Muscle of back (tissue), 11 donors: ENCODE results near the gene SLC24A1. TPM values are rescaled to one million over a fixed set of nuclear protein-coding genes. Genes with fewer than 3 reads are reported as not detected.

Experiments
- DNase-seq, 3 donors: peaks; one replicate each; pipeline versions ENCODE4 v3.0.0 to v3.0.0-alpha.2; 2013
- polyA plus RNA-seq, 10 donors: library from polyadenylated mRNA; unstranded; fragments of 120-200 nt; gene quantifications; one replicate each; pipeline ENCODE4 v1.2.1, GENCODE V29; 2013; ENCODE audit not compliant: insufficient read length in 10 of 10

The SLC24A1 gene
- polyA plus RNA-seq, 10 donors: 6.8 to 10.8 (median 8.0) TPM

GRCh38 chr15:65651831-65652749 lies 30.4 kb downstream of the SLC24A1 start:
- DNase-seq: no peak

GRCh38 chr15:65653341-65653740 lies 31.6 kb downstream of the SLC24A1 start:
- no peak for DNase-seq

- DNase-seq: no peak
Observed at GRCh38 chr15:65653801-65654521, 32.2 kb downstream of the SLC24A1 start.

GRCh38 chr15:65655026-65655425 lies 33.3 kb downstream of the SLC24A1 start:
- DNase-seq: no peak

GRCh38 chr15:65655457-65655856 lies 33.7 kb downstream of the SLC24A1 start:
- DNase-seq: no peak

- no peak for DNase-seq
Observed at GRCh38 chr15:65659502-65660052, 37.8 kb downstream of the SLC24A1 start.

- DNase-seq: no peak
Observed at GRCh38 chr15:65660927-65661326, 39.2 kb downstream of the SLC24A1 start.

GRCh38 chr15:65663521-65663920 lies 41.8 kb downstream of the SLC24A1 start:
- DNase-seq: no peak

GRCh38 chr15:65666257-65666656 lies 44.5 kb downstream of the SLC24A1 start:
- DNase-seq: no peak

- no peak for DNase-seq
Observed at GRCh38 chr15:65675551-65675950, 53.8 kb downstream of the SLC24A1 start.

- DNase-seq: no peak
Observed at GRCh38 chr15:65676123-65676522, 54.4 kb downstream of the SLC24A1 start.

- no peak for DNase-seq
Observed at GRCh38 chr15:65680544-65680943, 58.8 kb downstream of the SLC24A1 start.

- no peak for DNase-seq
Observed at GRCh38 chr15:65682404-65682911, 60.7 kb downstream of the SLC24A1 start.

GRCh38 chr15:65688462-65688861 lies 66.7 kb downstream of the SLC24A1 start:
- DNase-seq: no peak

GRCh38 chr15:65690173-65690572 lies 68.4 kb downstream of the SLC24A1 start:
- DNase-seq: no peak

- no peak for DNase-seq
Observed at GRCh38 chr15:65690778-65691177, 69.0 kb downstream of the SLC24A1 start.

GRCh38 chr15:65695081-65695480 lies 73.3 kb downstream of the SLC24A1 start:
- DNase-seq: no peak

Other genes starting within 250 kb of the SLC24A1 start
- 1 to 10 TPM; 1.6 to 3.3 (median 2.8) TPM for gene IGDCC3, start 243.9 kb upstream of the SLC24A1 start, polyA plus RNA-seq
- gene IGDCC4, start 199.0 kb upstream of the SLC24A1 start, polyA plus RNA-seq: 100 to 1,000 TPM in 2 of 10 donors, 10 to 100 TPM in 8; 66.7 to 104 (median 86.6) TPM
- 10 to 100 TPM; 15.0 to 27.8 (median 20.5) TPM for gene DPP8, start 104.2 kb upstream of the SLC24A1 start, polyA plus RNA-seq
- gene HACD3, start 91.5 kb upstream of the SLC24A1 start, polyA plus RNA-seq: 10 to 100 TPM; 32.6 to 63.5 (median 47.9) TPM
- gene INTS14, start 10.8 kb upstream of the SLC24A1 start, polyA plus RNA-seq: 10 to 100 TPM; 19.6 to 30.7 (median 24.4) TPM
- 10 to 100 TPM in 9 of 10 donors, 1 to 10 TPM in 1; 9.3 to 16.9 (median 14.0) TPM for gene DENND4A, start 170.4 kb downstream of the SLC24A1 start, polyA plus RNA-seq
- 100 to 1,000 TPM; 142 to 179 (median 169) TPM for gene RAB11A, start 247.6 kb downstream of the SLC24A1 start, polyA plus RNA-seq